ENCODE measurements around the gene TSSK2.

TSSK2 gene

DNA sequence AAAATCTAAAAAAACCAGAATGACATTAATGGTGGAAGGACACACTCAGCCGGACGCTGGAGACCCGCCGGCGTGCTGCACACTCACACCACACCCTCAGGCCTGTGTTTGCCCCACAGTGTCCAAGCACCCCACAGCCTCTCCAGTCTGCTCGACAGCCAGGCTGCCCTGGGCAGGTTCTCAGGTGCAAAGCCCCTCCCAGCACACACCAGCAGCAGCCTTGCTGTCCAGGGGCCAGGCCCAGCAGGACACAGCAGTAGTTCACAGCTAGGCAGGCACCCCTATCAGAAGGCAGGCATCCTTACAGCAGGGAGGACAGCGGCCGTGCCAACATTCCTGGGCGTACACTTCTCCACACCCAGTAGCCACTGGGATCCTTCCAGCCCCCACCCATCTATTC, 49.1 kb downstream of the TSSK2 start:
- no peak for DNase-seq (ENCODE audit: low read depth in 4 of 4, low spot score in 1 of 4)

DNA sequence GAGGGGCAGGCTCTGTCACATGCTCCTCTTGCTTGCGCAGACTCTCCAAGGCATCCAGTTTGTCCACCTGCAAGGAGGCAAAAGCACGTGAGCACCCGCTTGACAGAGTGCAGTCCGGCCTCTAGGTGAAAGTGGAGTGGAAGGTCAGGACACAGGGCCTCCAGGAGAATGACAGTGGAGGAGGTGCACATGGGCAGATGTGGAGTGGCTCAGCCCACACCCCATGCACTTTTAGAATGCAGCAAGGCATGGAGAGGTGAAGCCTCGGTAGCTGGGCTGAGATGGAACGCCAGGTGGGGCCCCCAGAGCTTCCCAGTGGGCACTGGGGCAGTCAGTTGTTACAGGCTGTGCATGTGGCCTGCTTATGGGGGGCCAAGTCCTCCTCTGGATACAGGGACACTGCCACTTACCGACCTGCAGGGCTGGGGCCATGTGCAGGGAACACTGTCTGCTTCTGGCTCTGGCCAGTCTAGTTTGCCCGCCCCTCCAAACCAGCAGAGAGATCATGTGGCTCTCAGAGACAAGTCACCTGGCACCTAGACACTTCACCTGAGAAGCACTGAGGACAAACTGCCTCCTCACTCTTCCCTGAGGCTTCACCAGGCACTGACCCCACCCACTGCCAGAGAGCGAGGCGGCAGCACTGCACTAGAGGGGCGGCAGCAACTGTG, 49.8 kb downstream of the TSSK2 start:
- DNase-seq (ENCODE audit: low read depth in 4 of 4, low spot score in 1 of 4): no peak

DNA sequence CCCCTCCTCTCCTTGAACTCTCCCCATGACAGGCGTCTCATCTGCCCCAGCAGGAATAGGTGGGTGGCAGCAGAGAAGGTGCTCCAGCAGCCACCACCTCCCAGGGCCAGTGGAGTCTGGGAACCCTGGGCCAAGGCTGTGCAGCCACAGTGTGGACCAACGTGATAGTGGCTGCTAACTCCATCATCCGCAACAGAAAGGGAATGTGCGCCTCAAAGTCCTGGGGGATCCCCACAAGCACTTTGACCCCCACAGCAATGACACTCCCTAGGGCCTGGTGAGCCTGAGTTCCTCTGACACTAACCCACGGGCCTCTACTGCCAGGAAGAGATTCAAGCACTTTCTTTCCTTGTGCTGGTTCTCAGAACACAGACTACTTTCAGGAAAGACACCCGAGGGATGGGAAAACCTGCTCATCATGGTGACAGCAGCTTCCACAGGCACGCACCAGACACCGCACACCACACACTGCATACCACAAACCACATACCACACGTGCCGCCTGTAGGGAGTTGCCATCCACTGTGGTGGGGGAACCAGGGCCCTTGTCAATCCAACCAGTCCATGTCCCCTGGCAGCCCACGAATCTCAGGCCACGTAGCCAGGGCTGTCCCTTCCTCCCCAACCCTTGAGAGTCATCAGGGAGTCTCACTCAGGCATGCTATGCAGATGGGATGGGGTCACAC, 50.8 kb downstream of the TSSK2 start:
- no peak for DNase-seq (ENCODE audit: low read depth in 4 of 4, low spot score in 1 of 4)
